Sigmoid colon (tissue), 7 donors: ENCODE measurements around the gene ETS1. TPM values are rescaled to one million over a fixed set of nuclear protein-coding genes. Genes with fewer than 3 reads are reported as not detected.

ENCODE experiments used
- DNase-seq: peaks from one replicate; pipeline ENCODE4 v3.0.0-alpha.2; 2019
- H3K27ac ChIP-seq, 4 donors: fragments of 200-600 bp; sonication (generic); one replicate each; pipeline ENCODE4 v1.5.1; 2016 to 2019; ENCODE audit warnings: mild to moderate bottlenecking in 1 of 4
- H3K27me3 ChIP-seq, 3 donors: fragments of 200-600 bp; sonication (generic); one replicate each; pipeline ENCODE4 v1.5.1; 2019; ENCODE audit warnings: mild to moderate bottlenecking in 1 of 3
- H3K36me3 ChIP-seq, 4 donors: fragments of 200-600 bp; sonication (generic); one replicate each; pipeline ENCODE4 v1.5.1; 2016 to 2019
- H3K4me1 ChIP-seq, 4 donors: fragments of 200-600 bp; sonication (generic); one replicate each; pipeline ENCODE4 v1.5.1; 2017 to 2019
- H3K4me3 ChIP-seq, 4 donors: fragments of 200-600 bp; sonication (generic); one replicate each; pipeline ENCODE4 v1.5.1; 2017 to 2019; ENCODE audit warnings: mild to moderate bottlenecking in 2 of 4, moderate library complexity in 1 of 4
- H3K9me3 ChIP-seq, 4 donors: fragments of 200-600 bp in 3 of 4; sonication (generic) in 3 of 4; one replicate each; pipeline versions ENCODE4 v1.5.1 to v1.6.1; 2013 to 2019
- CTCF ChIP-seq, 4 experiments: fragments of 450-650 bp in 3 of 4; fragments of 200-600 bp in 1 of 4; IDR thresholded peaks; one replicate each; pipeline ENCODE4 v1.5.1; 2016 to 2019; ENCODE audit warnings: antibody characterized with exemption in 4 of 4, mild to moderate bottlenecking in 3 of 4, moderate library complexity in 2 of 4
- EP300 ChIP-seq, 4 donors: sonication (generic); formaldehyde crosslinking; IDR thresholded peaks; one replicate each; pipeline ENCODE4 v1.6.1; 2017; ENCODE audit warnings: antibody characterized with exemption in 4 of 4
- POLR2A ChIP-seq, 2 donors: fragments of 450-650 bp; IDR thresholded peaks; one replicate each; pipeline ENCODE4 v1.6.1; 2016; ENCODE audit warnings: antibody characterized with exemption in 2 of 2, mild to moderate bottlenecking in 2 of 2, moderate library complexity in 2 of 2
- POLR2AphosphoS5 ChIP-seq, 4 donors: sonication (generic); formaldehyde crosslinking; IDR thresholded peaks; one replicate each; pipeline ENCODE4 v1.6.1; 2017; ENCODE audit warnings: antibody characterized with exemption in 4 of 4
- WGBS, 2 donors: extraction: QIAGEN DNeasy Blood & Tissue Kit; methylation state at CpG; one replicate each; pipeline ENCODE4 v1.1.7; 2013; 5-methylcytosine and 5-hydroxymethylcytosine counted together
- intact Hi-C: fragments of 100-400 bp; cut with DNase I; formaldehyde crosslinking; loops from one replicate; pipeline ENCODE4 v1.15.1; 2023
- polyA plus RNA-seq, 3 donors: library from polyadenylated mRNA; stranded (reverse); fragments of 200-250 nt; gene quantifications; one replicate each; pipeline ENCODE4 v1.2.3, GENCODE V29; 2013
- total RNA-seq, 4 donors: library from RNA; depleted of rRNA; stranded (reverse); fragments of >200 nt; gene quantifications; one replicate each; pipeline ENCODE4 v1.1.0, GENCODE V29; 2016
- donor health status: healthy with polysubstance abuse.
- donor health status: Bipolar disorder and iron deficiency.
- donor health status: healthy.

ETS1 gene
- total and polyA plus RNA-seq, 7 donors, result 12.5 to 122 (median 24.6) TPM

GRCh38 chr11:128589998-128590397 lies 2.6 kb upstream of the ETS1 start:
- 96 to 97% methylated on average over 1 of the region's 1 CpG for WGBS, 2 donors
- Histone ChIP-seq H3K9me3 (no peaks in the 10 kb centered on the region), H3K4me3 (no peak overlapping the region), H3K4me1 (no peaks in the 10 kb centered on the region), H3K36me3 (no peaks in the 10 kb centered on the region), H3K27me3 (peaks cover 0 to 2% (median 0%) of the 10 kb centered on the region in 3 donors), H3K27ac (no peak overlapping the region)
- no peak for DNase-seq
- intact Hi-C loops, result no loop called here
- TF ChIP-seq POLR2A (IDR thresholded peaks at IDR 0.05) (no peak), EP300 (IDR thresholded peaks at IDR 0.05) (no peak), CTCF (IDR thresholded peaks at IDR 0.05) (no peak), POLR2AphosphoS5 (IDR thresholded peaks at IDR 0.05) (no peak)

GRCh38 chr11:128588093-128588492 lies 735 bp upstream of the ETS1 start:
- Histone ChIP-seq H3K4me1 (no peaks in the 10 kb centered on the region), H3K9me3 (no peaks in the 10 kb centered on the region), H3K27me3 (peaks cover 0 to 2% (median 0%) of the 10 kb centered on the region in 3 donors), H3K27ac (no peak overlapping the region), H3K36me3 (no peaks in the 10 kb centered on the region), H3K4me3 (no peak overlapping the region)
- 84 to 89% methylated on average over 1 of the region's 1 CpG for WGBS, 2 donors
- no peak for TF ChIP-seq POLR2AphosphoS5 (IDR thresholded peaks at IDR 0.05)
- TF ChIP-seq EP300 (IDR thresholded peaks at IDR 0.05), result no peak
- TF ChIP-seq POLR2A (IDR thresholded peaks at IDR 0.05), result no peak
- DNase-seq, result no peak
- intact Hi-C loops, result no loop called here

- Histone ChIP-seq H3K9me3 (no peaks in the 10 kb centered on the region), H3K36me3 (no peaks in the 10 kb centered on the region), H3K4me1 (no peaks in the 10 kb centered on the region), H3K4me3 (peak overlapping the region in 1 of 4 donors; percentile 29), H3K27ac (peak overlapping the region in 2 of 4 donors; percentile 17 to 23), H3K27me3 (peaks cover 0 to 2% (median 0%) of the 10 kb centered on the region in 3 donors)
- WGBS, 2 donors, result 84 to 85% methylated on average over 7 of the region's 7 CpGs
- no peak for DNase-seq
- intact Hi-C loops, result no loop called here
- TF ChIP-seq CTCF (IDR thresholded peaks at IDR 0.05) (no peak), EP300 (IDR thresholded peaks at IDR 0.05) (no peak), POLR2A (IDR thresholded peaks at IDR 0.05) (no peak), POLR2AphosphoS5 (IDR thresholded peaks at IDR 0.05) (no peak)
Observed at GRCh38 chr11:128586689-128587088, 669 bp downstream of the ETS1 start.

- H3K9me3 ChIP-seq, result no peaks in the 10 kb centered on the region
- peak overlapping the region in 1 of 4 donors; percentile 13 for H3K27ac ChIP-seq
- H3K4me3 ChIP-seq, result no peak overlapping the region
- 80 to 81% methylated on average over 14 of the region's 14 CpGs for WGBS, 2 donors
- H3K27me3 ChIP-seq, result peaks cover 0 to 2% (median 0%) of the 10 kb centered on the region in 3 donors
- TF ChIP-seq POLR2A (IDR thresholded peaks at IDR 0.05), result no peak
- TF ChIP-seq POLR2AphosphoS5 (IDR thresholded peaks at IDR 0.05), result no peak
- TF ChIP-seq EP300 (IDR thresholded peaks at IDR 0.05), result no peak
- TF ChIP-seq CTCF (IDR thresholded peaks at IDR 0.05), result no peak
- DNase-seq, result no peak
- intact Hi-C loops, result no loop called here
- no peaks in the 10 kb centered on the region for H3K36me3 ChIP-seq
- H3K4me1 ChIP-seq, result no peaks in the 10 kb centered on the region
Observed at GRCh38 chr11:128585498-128586238, 1.7 kb downstream of the ETS1 start.

- 90 to 94% methylated on average over 3 of the region's 3 CpGs for WGBS, 2 donors
- DNase-seq, result no peak
- H3K27ac ChIP-seq, result no peak overlapping the region
- H3K36me3 ChIP-seq, result no peaks in the 10 kb centered on the region
- TF ChIP-seq POLR2A (IDR thresholded peaks at IDR 0.05) (no peak), EP300 (IDR thresholded peaks at IDR 0.05) (no peak), POLR2AphosphoS5 (IDR thresholded peaks at IDR 0.05) (no peak), CTCF (IDR thresholded peaks at IDR 0.05) (no peak)
- no peak overlapping the region for H3K4me3 ChIP-seq
- no peaks in the 10 kb centered on the region for H3K9me3 ChIP-seq
- H3K27me3 ChIP-seq, result peaks cover 0 to 2% (median 0%) of the 10 kb centered on the region in 3 donors
- H3K4me1 ChIP-seq, result no peaks in the 10 kb centered on the region
- intact Hi-C loops, result no loop called here
Observed at GRCh38 chr11:128584253-128584652, 3.1 kb downstream of the ETS1 start.
